ENCODE measurements around the gene CHCHD2. TPM values are rescaled to one million over a fixed set of nuclear protein-coding genes. Genes with fewer than 3 reads are reported as not detected.
"Not testable (repeated sequence)": the region's sequence is repeated elsewhere in the genome, so short reads cannot be mapped to it uniquely, and the experiment has no call there.

The CHCHD2 gene
- polyA plus RNA-seq, 4 donors, result 375 to 788 (median 725) TPM

GRCh38 chr7:56097700-56098099, 8.6 kb downstream of the CHCHD2 start:
- DNase-seq (no peak), FAIRE-seq (no peak)
- Histone ChIP-seq H3K4me1 (ENCODE audit: control insufficient read depth in 3 of 3, insufficient read depth in 2 of 3, low read depth in 1 of 3, low read length in 2 of 3) (no peaks in the 10 kb centered on the region), H3K9me3 (ENCODE audit: control insufficient read depth in 2 of 2, insufficient read depth in 1 of 2, low read depth in 1 of 2, low read length in 1 of 2) (no peaks in the 10 kb centered on the region), H3K27me3 (ENCODE audit: control insufficient read depth in 3 of 3, insufficient read depth in 3 of 3, low read length in 3 of 3) (no peaks in the 10 kb centered on the region), H3K4me3 (ENCODE audit: low read depth in 1 of 3, low read length in 3 of 3) (no peak overlapping the region), H3K27ac (ENCODE audit: low read depth in 1 of 3, low read length in 2 of 3) (no peak overlapping the region), H3K36me3 (ENCODE audit: control insufficient read depth in 3 of 3, insufficient read depth in 2 of 3, low read depth in 1 of 3, low read length in 3 of 3) (peaks cover 9 to 32% (median 9%) of the 10 kb centered on the region in 3 donors)
- 69 to 75% (median 69%) methylated on average over 5 of the region's 5 CpGs for WGBS, 3 donors

GRCh38 chr7:56092789-56093531, 13.3 kb downstream of the CHCHD2 start, which contains the start of gene PHKG1:
TSS of gene PHKG1 (minus strand) at chr7:56092952. CDS start at chr7:56088941, 4,011 bp downstream.
- no peak within 1 kb of the TSS for H3K4me3 ChIP-seq (ENCODE audit: low read depth in 1 of 3, low read length in 3 of 3)
- no peaks in the 10 kb centered on the region for H3K27me3 ChIP-seq (ENCODE audit: control insufficient read depth in 3 of 3, insufficient read depth in 3 of 3, low read length in 3 of 3)
- H3K36me3 ChIP-seq (ENCODE audit: control insufficient read depth in 3 of 3, insufficient read depth in 2 of 3, low read depth in 1 of 3, low read length in 3 of 3), result peaks cover 0 to 19% (median 0%) of the 10 kb centered on the region in 3 donors
- peak; percentile 31 to 42 for DNase-seq
- no peaks in the 10 kb centered on the region for H3K9me3 ChIP-seq (ENCODE audit: control insufficient read depth in 2 of 2, insufficient read depth in 1 of 2, low read depth in 1 of 2, low read length in 1 of 2)
- no peaks in the 10 kb centered on the region for H3K4me1 ChIP-seq (ENCODE audit: control insufficient read depth in 3 of 3, insufficient read depth in 2 of 3, low read depth in 1 of 3, low read length in 2 of 3)
- no peak for FAIRE-seq
- WGBS, 3 donors, result 45 to 58% (median 53%) methylated on average over 19 of the region's 19 CpGs
- peak within 1 kb of the TSS in 1 of 3 donors; percentile 21 for H3K27ac ChIP-seq (ENCODE audit: low read depth in 1 of 3, low read length in 2 of 3)

- H3K36me3 ChIP-seq (ENCODE audit: control insufficient read depth in 3 of 3, insufficient read depth in 2 of 3, low read depth in 1 of 3, low read length in 3 of 3), result peaks cover 0 to 25% (median 0%) of the 10 kb centered on the region in 3 donors
- peak overlapping the region in 1 of 3 donors; percentile 21 for H3K27ac ChIP-seq (ENCODE audit: low read depth in 1 of 3, low read length in 2 of 3)
- WGBS, 3 donors, result 58 to 65% (median 65%) methylated on average over 6 of the region's 6 CpGs
- H3K27me3 ChIP-seq (ENCODE audit: control insufficient read depth in 3 of 3, insufficient read depth in 3 of 3, low read length in 3 of 3); FAIRE-seq; H3K4me1 ChIP-seq (ENCODE audit: control insufficient read depth in 3 of 3, insufficient read depth in 2 of 3, low read depth in 1 of 3, low read length in 2 of 3); H3K4me3 ChIP-seq (ENCODE audit: low read depth in 1 of 3, low read length in 3 of 3); H3K9me3 ChIP-seq (ENCODE audit: control insufficient read depth in 2 of 2, insufficient read depth in 1 of 2, low read depth in 1 of 2, low read length in 1 of 2); DNase-seq: not testable (repeated sequence)
Observed at GRCh38 chr7:56092388-56092787, 13.9 kb downstream of the CHCHD2 start.

- DNase-seq (no peak), FAIRE-seq (no peak)
- Histone ChIP-seq H3K4me1 (ENCODE audit: control insufficient read depth in 3 of 3, insufficient read depth in 2 of 3, low read depth in 1 of 3, low read length in 2 of 3) (no peaks in the 10 kb centered on the region), H3K27me3 (ENCODE audit: control insufficient read depth in 3 of 3, insufficient read depth in 3 of 3, low read length in 3 of 3) (no peaks in the 10 kb centered on the region), H3K9me3 (ENCODE audit: control insufficient read depth in 2 of 2, insufficient read depth in 1 of 2, low read depth in 1 of 2, low read length in 1 of 2) (no peaks in the 10 kb centered on the region), H3K4me3 (ENCODE audit: low read depth in 1 of 3, low read length in 3 of 3) (no peak overlapping the region), H3K27ac (ENCODE audit: low read depth in 1 of 3, low read length in 2 of 3) (no peak overlapping the region), H3K36me3 (ENCODE audit: control insufficient read depth in 3 of 3, insufficient read depth in 2 of 3, low read depth in 1 of 3, low read length in 3 of 3) (peaks cover 0 to 31% (median 0%) of the 10 kb centered on the region in 3 donors)
- WGBS, 3 donors, result 83 to 90% (median 86%) methylated on average over 3 of the region's 3 CpGs
Observed at GRCh38 chr7:56091591-56091990, 14.7 kb downstream of the CHCHD2 start.

GRCh38 chr7:56087445-56087844, 18.8 kb downstream of the CHCHD2 start:
- DNase-seq (no peak), FAIRE-seq (no peak)
- 92 to 94% (median 93%) methylated on average over 16 of the region's 16 CpGs for WGBS, 3 donors

GRCh38 chr7:56086761-56087160, 19.5 kb downstream of the CHCHD2 start:
- DNase-seq (no peak), FAIRE-seq (no peak)
- 96 to 98% (median 97%) methylated on average over 7 of the region's 7 CpGs for WGBS, 3 donors
- no peaks in the 10 kb centered on the region for H3K9me3 ChIP-seq (ENCODE audit: control insufficient read depth in 2 of 2, insufficient read depth in 1 of 2, low read depth in 1 of 2, low read length in 1 of 2)
- no peaks in the 10 kb centered on the region for H3K4me1 ChIP-seq (ENCODE audit: control insufficient read depth in 3 of 3, insufficient read depth in 2 of 3, low read depth in 1 of 3, low read length in 2 of 3)
- no peak overlapping the region for H3K4me3 ChIP-seq (ENCODE audit: low read depth in 1 of 3, low read length in 3 of 3)
- peaks cover 0 to 52% (median 0%) of the 10 kb centered on the region in 3 donors for H3K36me3 ChIP-seq (ENCODE audit: control insufficient read depth in 3 of 3, insufficient read depth in 2 of 3, low read depth in 1 of 3, low read length in 3 of 3)
- no peaks in the 10 kb centered on the region for H3K27me3 ChIP-seq (ENCODE audit: control insufficient read depth in 3 of 3, insufficient read depth in 3 of 3, low read length in 3 of 3)
- H3K27ac ChIP-seq (ENCODE audit: low read depth in 1 of 3, low read length in 2 of 3), result no peak overlapping the region

More at GRCh38 chr7:56087445-56087844, 18.8 kb downstream of the CHCHD2 start:
- H3K4me1 ChIP-seq (ENCODE audit: control insufficient read depth in 3 of 3, insufficient read depth in 2 of 3, low read depth in 1 of 3, low read length in 2 of 3), result no peaks in the 10 kb centered on the region
- H3K4me3 ChIP-seq (ENCODE audit: low read depth in 1 of 3, low read length in 3 of 3), result no peak overlapping the region
- no peak overlapping the region for H3K27ac ChIP-seq (ENCODE audit: low read depth in 1 of 3, low read length in 2 of 3)
- H3K9me3 ChIP-seq (ENCODE audit: control insufficient read depth in 2 of 2, insufficient read depth in 1 of 2, low read depth in 1 of 2, low read length in 1 of 2), result no peaks in the 10 kb centered on the region
- H3K27me3 ChIP-seq (ENCODE audit: control insufficient read depth in 3 of 3, insufficient read depth in 3 of 3, low read length in 3 of 3), result no peaks in the 10 kb centered on the region
- peaks cover 0 to 48% (median 0%) of the 10 kb centered on the region in 3 donors for H3K36me3 ChIP-seq (ENCODE audit: control insufficient read depth in 3 of 3, insufficient read depth in 2 of 3, low read depth in 1 of 3, low read length in 3 of 3)

DNA sequence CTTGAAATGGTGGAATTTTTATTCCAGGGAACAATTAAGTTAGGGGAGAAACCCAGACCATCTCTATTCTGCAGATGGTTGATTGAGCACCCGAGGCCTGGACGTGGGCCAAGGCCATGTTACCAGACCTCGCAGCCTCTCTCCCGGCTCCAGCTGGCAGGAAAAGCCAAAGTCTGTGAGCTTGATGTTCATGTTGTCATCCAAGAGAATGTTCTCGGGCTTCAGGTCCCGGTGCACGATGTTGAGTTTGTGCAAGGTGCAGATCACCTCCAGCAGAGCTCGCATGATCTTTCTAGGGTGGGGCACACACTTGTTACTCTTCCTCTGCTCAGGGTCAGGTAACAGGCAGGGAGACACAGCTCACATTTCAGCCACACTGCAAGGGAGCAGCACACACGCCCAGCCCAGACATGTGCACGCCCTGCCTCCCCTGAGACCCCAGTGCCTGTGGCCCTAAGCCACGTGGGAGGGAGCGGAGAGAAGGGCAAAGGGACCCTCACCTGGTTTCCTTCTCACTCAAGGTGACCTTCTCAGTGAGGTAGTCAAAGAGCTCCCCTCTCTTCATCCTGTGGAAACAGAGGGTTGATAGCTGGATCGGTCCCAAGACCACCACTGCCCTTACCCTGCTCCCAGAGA, 23.0 kb downstream of the CHCHD2 start:
- no peak for FAIRE-seq

DNA sequence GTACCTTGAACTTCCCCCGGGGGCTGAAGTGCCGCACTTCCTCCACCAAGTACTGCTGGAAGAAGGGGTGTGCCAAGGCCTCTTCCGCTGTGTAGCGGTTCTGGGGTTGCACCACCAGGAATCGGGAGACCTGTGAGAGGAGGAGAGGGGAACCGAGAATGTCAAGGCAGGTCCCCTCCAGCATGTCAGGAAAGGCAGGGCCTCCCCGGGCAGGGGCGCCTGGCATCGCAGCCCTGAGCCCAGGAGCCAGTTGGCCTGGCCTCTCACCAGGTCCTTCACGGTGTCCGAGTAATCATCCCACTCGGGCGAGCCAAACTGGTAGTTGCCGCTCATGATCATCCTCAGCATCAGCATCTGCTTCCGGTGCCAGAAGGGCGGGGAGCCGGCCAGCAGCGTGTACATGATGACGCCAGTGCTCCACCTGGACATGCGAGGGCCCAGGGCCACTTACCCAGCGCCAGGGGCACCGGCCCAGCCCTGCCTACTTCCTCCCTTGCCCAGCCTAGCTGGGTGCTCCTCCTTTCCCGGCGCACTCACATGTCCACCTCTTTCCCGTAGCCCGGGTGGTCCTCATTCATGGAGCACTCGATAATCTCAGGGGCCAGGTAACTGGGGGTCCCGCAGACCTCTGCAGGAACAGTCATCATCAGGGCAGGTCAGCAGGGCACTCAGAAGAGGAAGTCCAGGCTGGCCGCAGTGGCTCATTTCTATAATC, 24.5 kb downstream of the CHCHD2 start:
- FAIRE-seq (no peak), DNase-seq (no peak)
- H3K27ac ChIP-seq (ENCODE audit: low read depth in 1 of 3, low read length in 2 of 3), result no peak overlapping the region
- peaks cover 0 to 66% (median 3%) of the 10 kb centered on the region in 3 donors for H3K36me3 ChIP-seq (ENCODE audit: control insufficient read depth in 3 of 3, insufficient read depth in 2 of 3, low read depth in 1 of 3, low read length in 3 of 3)
- WGBS, 3 donors, result 95 to 98% (median 96%) methylated on average over 29 of the region's 29 CpGs
- H3K9me3 ChIP-seq (ENCODE audit: control insufficient read depth in 2 of 2, insufficient read depth in 1 of 2, low read depth in 1 of 2, low read length in 1 of 2), result no peaks in the 10 kb centered on the region
- H3K27me3 ChIP-seq (ENCODE audit: control insufficient read depth in 3 of 3, insufficient read depth in 3 of 3, low read length in 3 of 3), result no peaks in the 10 kb centered on the region
- H3K4me1 ChIP-seq (ENCODE audit: control insufficient read depth in 3 of 3, insufficient read depth in 2 of 3, low read depth in 1 of 3, low read length in 2 of 3), result no peaks in the 10 kb centered on the region
- no peak overlapping the region for H3K4me3 ChIP-seq (ENCODE audit: low read depth in 1 of 3, low read length in 3 of 3)

More for the DNA sequence above, 23.0 kb downstream of the CHCHD2 start:
- 29 to 56% (median 45%) methylated on average over 13 of the region's 13 CpGs for whole genome bisulfite sequencing, 3 donors
- Histone ChIP-seq H3K27ac (ENCODE audit: low read depth in 1 of 3, low read length in 2 of 3) (no peak overlapping the region), H3K4me1 (ENCODE audit: control insufficient read depth in 3 of 3, insufficient read depth in 2 of 3, low read depth in 1 of 3, low read length in 2 of 3) (no peaks in the 10 kb centered on the region), H3K36me3 (ENCODE audit: control insufficient read depth in 3 of 3, insufficient read depth in 2 of 3, low read depth in 1 of 3, low read length in 3 of 3) (peaks cover 0 to 65% (median 3%) of the 10 kb centered on the region in 3 donors), H3K4me3 (ENCODE audit: low read depth in 1 of 3, low read length in 3 of 3) (no peak overlapping the region), H3K27me3 (ENCODE audit: control insufficient read depth in 3 of 3, insufficient read depth in 3 of 3, low read length in 3 of 3) (no peaks in the 10 kb centered on the region), H3K9me3 (ENCODE audit: control insufficient read depth in 2 of 2, insufficient read depth in 1 of 2, low read depth in 1 of 2, low read length in 1 of 2) (no peaks in the 10 kb centered on the region)
- DNase-seq, result no peak
